ENCODE data around the gene TUBB3. TPM values are rescaled to one million over a fixed set of nuclear protein-coding genes. Genes with fewer than 3 reads are reported as not detected.

TUBB3 gene
- total RNA-seq, 4 donors from 2014 or later = 1.9 to 7.4 (median 3.9) TPM

- 88 to 96% methylated on average over 10 of the region's 11 CpGs for WGBS, 2 donors
- intact Hi-C loops (cut with DNase I; ENCODE audit: low total_unique reads) = no loop called here
- DNase-seq (ENCODE audit: low spot score in 2 of 2) = no peak
- TF ChIP-seq POLR2A (IDR thresholded peaks at IDR 0.05) = no peak
- TF ChIP-seq, protein P1, sequence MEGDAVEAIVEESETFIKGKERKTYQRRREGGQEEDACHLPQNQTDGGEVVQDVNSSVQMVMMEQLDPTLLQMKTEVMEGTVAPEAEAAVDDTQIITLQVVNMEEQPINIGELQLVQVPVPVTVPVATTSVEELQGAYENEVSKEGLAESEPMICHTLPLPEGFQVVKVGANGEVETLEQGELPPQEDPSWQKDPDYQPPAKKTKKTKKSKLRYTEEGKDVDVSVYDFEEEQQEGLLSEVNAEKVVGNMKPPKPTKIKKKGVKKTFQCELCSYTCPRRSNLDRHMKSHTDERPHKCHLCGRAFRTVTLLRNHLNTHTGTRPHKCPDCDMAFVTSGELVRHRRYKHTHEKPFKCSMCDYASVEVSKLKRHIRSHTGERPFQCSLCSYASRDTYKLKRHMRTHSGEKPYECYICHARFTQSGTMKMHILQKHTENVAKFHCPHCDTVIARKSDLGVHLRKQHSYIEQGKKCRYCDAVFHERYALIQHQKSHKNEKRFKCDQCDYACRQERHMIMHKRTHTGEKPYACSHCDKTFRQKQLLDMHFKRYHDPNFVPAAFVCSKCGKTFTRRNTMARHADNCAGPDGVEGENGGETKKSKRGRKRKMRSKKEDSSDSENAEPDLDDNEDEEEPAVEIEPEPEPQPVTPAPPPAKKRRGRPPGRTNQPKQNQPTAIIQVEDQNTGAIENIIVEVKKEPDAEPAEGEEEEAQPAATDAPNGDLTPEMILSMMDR (IDR thresholded peaks at IDR 0.05) = no peak
- no peak overlapping the region for H3K4me3 ChIP-seq (ENCODE audit: low read depth, poor library complexity, severe bottlenecking)
Measured at GRCh38 chr16:89953671-89954406, 30.7 kb downstream of the TUBB3 start.

DNA sequence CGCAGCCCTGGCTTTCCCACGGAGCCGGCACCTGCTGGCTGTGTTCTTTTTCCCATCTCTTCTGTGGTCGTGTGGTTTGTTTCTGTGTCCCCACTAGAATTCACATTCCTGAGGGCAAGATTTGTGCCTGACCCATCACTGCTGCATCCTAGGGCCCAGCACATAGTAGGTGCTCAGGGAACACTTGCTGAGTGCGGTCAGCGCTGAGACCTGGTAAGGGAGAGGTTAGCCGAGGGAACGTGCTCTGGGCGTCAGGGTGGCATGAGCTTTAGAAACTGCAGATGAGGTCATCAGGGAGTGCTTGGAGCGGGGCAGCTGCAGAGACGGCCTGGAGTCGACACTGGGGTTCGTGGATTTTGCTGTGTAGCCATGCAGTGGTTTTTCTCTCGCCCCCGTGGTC lies 31.3 kb downstream of the TUBB3 start:
- TF ChIP-seq, protein P1 (IDR thresholded peaks at IDR 0.05) = no peak
- no peak for TF ChIP-seq POLR2A (IDR thresholded peaks at IDR 0.05)
- no peak overlapping the region for H3K4me3 ChIP-seq (ENCODE audit: low read depth, poor library complexity, severe bottlenecking)
- WGBS, 2 donors = 92 to 95% methylated on average over 15 of the region's 15 CpGs
- intact Hi-C loops (cut with DNase I; ENCODE audit: low total_unique reads) = no loop called here
- no peak for DNase-seq (ENCODE audit: low spot score in 2 of 2)

DNA sequence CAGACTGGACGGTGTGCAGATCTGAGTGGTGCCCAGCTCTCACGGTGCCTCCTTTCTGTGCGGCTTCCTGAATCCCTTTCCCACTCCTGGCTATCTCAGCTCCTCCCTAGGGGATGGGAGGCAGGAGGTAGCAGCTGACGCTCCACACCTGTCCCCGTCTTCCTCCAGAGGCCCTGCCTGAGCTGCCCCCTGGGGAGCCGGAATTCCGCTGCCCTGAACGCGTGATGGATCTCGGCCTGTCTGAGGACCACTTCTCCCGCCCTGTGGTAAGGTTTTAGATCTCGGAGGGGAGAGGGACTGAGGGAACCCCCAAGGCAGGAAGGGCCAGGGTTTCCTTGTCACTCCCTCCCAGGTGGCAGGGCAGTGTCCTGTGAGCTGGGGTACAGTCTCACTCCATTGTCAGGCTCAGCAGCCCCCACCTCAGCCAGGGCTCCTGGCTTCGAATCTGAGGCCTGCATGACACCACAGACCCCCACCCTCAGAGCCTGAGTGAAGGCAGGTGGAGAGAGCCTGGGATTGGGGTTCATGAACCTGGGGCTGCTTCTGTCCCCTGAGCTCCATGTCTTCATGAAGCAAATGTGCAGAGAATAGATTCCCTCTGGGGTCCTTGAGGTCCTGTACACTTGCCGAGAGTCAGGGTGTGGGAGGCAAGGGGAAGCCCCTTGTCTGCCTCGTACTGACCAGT lies 32.0 kb downstream of the TUBB3 start:
- TF ChIP-seq POLR2A (IDR thresholded peaks at IDR 0.05) = no peak
- TF ChIP-seq, protein P1 (IDR thresholded peaks at IDR 0.05) = no peak
- 95 to 97% methylated on average over 15 of the region's 15 CpGs for WGBS, 2 donors
- intact Hi-C loops (cut with DNase I; ENCODE audit: low total_unique reads) = no loop called here
- H3K4me3 ChIP-seq (ENCODE audit: low read depth, poor library complexity, severe bottlenecking) = no peak overlapping the region
- no peak for DNase-seq (ENCODE audit: low spot score in 2 of 2)

GRCh38 chr16:89956505-89957215 lies 33.5 kb downstream of the TUBB3 start:
- DNase-seq (ENCODE audit: low spot score in 2 of 2) = no peak
- no peak overlapping the region for H3K4me3 ChIP-seq (ENCODE audit: low read depth, poor library complexity, severe bottlenecking)
- intact Hi-C loops (cut with DNase I; ENCODE audit: low total_unique reads) = no loop called here
- 91 to 92% methylated on average over 14 to 15 of the region's 15 CpGs for WGBS, 2 donors
- TF ChIP-seq, protein P1 (IDR thresholded peaks at IDR 0.05) = no peak
- no peak for TF ChIP-seq POLR2A (IDR thresholded peaks at IDR 0.05)

GRCh38 chr16:89957216-89957785 lies 34.2 kb downstream of the TUBB3 start:
- intact Hi-C loops (cut with DNase I; ENCODE audit: low total_unique reads) = no loop called here
- no peak for DNase-seq (ENCODE audit: low spot score in 2 of 2)
- no peak overlapping the region for H3K4me3 ChIP-seq (ENCODE audit: low read depth, poor library complexity, severe bottlenecking)
- WGBS, 2 donors = 78 to 90% methylated on average over 23 of the region's 23 CpGs
- TF ChIP-seq POLR2A (IDR thresholded peaks at IDR 0.05) = no peak
- TF ChIP-seq, protein P1 (IDR thresholded peaks at IDR 0.05) = no peak

Measured in lower leg skin (tissue), 4 donors.